ENCODE measurements around the gene FAM168A. TPM values are rescaled to one million over a fixed set of nuclear protein-coding genes. Genes with fewer than 3 reads are reported as not detected.

The FAM168A gene
- total RNA-seq, 1 experiment from 2014 or later, result 21.1 TPM

DNA sequence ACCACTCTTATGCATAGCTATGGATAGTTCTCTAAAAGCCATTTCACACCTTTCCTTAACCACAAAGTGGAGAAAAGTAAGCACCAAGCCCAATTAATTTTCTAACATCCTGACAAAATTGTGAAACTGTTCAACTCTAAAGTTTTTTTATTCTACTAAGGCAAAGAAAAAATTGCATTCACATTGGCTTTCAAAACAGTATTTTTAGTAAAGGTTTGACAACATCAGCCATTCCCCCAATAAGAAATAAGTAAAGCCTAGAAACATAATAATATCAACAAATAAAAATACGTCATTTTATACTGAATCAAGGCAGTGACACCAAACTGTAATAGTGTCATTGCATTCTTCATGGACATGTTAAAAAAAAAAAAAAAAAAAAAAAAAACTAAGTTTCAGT is 11.1 kb downstream of the FAM168A start:
- TF ChIP-seq, protein P1, sequence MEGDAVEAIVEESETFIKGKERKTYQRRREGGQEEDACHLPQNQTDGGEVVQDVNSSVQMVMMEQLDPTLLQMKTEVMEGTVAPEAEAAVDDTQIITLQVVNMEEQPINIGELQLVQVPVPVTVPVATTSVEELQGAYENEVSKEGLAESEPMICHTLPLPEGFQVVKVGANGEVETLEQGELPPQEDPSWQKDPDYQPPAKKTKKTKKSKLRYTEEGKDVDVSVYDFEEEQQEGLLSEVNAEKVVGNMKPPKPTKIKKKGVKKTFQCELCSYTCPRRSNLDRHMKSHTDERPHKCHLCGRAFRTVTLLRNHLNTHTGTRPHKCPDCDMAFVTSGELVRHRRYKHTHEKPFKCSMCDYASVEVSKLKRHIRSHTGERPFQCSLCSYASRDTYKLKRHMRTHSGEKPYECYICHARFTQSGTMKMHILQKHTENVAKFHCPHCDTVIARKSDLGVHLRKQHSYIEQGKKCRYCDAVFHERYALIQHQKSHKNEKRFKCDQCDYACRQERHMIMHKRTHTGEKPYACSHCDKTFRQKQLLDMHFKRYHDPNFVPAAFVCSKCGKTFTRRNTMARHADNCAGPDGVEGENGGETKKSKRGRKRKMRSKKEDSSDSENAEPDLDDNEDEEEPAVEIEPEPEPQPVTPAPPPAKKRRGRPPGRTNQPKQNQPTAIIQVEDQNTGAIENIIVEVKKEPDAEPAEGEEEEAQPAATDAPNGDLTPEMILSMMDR (conservative IDR thresholded peaks at IDR 0.05), result no peak
- Histone ChIP-seq H3K14ac (ENCODE audit: insufficient read depth, low read length) (no peak overlapping the region), H2BK5ac (ENCODE audit: insufficient read length, low read length) (no peak overlapping the region), H2AFZ (ENCODE audit: low read length) (no peak overlapping the region), H3K79me1 (ENCODE audit: insufficient read depth, low read depth, low read length, poor library complexity, severe bottlenecking) (peaks cover 9% of the 10 kb centered on the region), H2BK120ac (ENCODE audit: low read depth, low read length, poor library complexity, severe bottlenecking) (no peak overlapping the region), H3K23ac (ENCODE audit: insufficient read length, low read depth, low read length) (no peak overlapping the region), H3K56ac (ENCODE audit: insufficient read length, low read depth, low read length) (no peak overlapping the region), H3K4me1 (ENCODE audit: insufficient read depth, low read length) (no peaks in the 10 kb centered on the region), H3K9ac (ENCODE audit: extremely low read depth, insufficient read length, low read length) (no peak overlapping the region), H2AK5ac (ENCODE audit: insufficient read length, low read length) (no peak overlapping the region), H3K79me2 (ENCODE audit: insufficient read depth, low read length) (no peaks in the 10 kb centered on the region; the same call in 1 of the 2 replicates), H4K5ac (ENCODE audit: insufficient read length, low read depth, low read length) (no peak overlapping the region), H2BK12ac (ENCODE audit: insufficient read length, low read depth, low read length) (no peak overlapping the region), H3K4ac (ENCODE audit: low read depth, low read length) (no peak overlapping the region), H4K91ac (ENCODE audit: insufficient read length, low read depth, low read length) (no peak overlapping the region), H2BK15ac (ENCODE audit: low read depth, low read length) (no peak overlapping the region), H3K4me2 (ENCODE audit: insufficient read depth, insufficient read length, low read length) (no peak overlapping the region), H2BK20ac (ENCODE audit: low read depth, low read length, poor library complexity, severe bottlenecking) (no peak overlapping the region), H3K27me3 (ENCODE audit: insufficient read depth, low read length) (no peaks in the 10 kb centered on the region), H3K23me2 (ENCODE audit: insufficient read length, low read depth, low read length, poor library complexity, severe bottlenecking) (no peaks in the 10 kb centered on the region), H3K18ac (ENCODE audit: insufficient read length, low read depth, low read length) (no peak overlapping the region), H3T11ph (ENCODE audit: low read length) (no peak overlapping the region), H4K20me1 (ENCODE audit: control insufficient read depth, insufficient read depth, insufficient read length) (no peaks in the 10 kb centered on the region), H3K27ac (ENCODE audit: insufficient read length, low read depth, low read length) (no peak overlapping the region), H3K9me3 (ENCODE audit: control insufficient read depth, low read depth, low read length) (no peaks in the 10 kb centered on the region), H4K8ac (replicated peaks; ENCODE audit: insufficient read length, low read depth, low read length) (no peak overlapping the region)
- Mint-ChIP-seq H3K36me3 (ENCODE audit: insufficient read depth in 1 of 3, low read depth in 3 of 3) (peaks cover 3 to 7% (median 4%) of the 10 kb centered on the region in 3 experiments; a peak in 5 of 7 replicates), H3K4me1 (peaks cover 12 to 14% of the 10 kb centered on the region in 2 experiments), H3K9me3 (no peaks in the 10 kb centered on the region), H3K4me3 (no peak overlapping the region), H3K27ac (no peak overlapping the region), H3K27me3 (ENCODE audit: low read depth) (no peaks in the 10 kb centered on the region)
- WGBS (ENCODE audit: extremely low coverage, insufficient read length, low lambda C conversion rate), result no CpG with 5 or more reads among the region's 1 CpG
- no peak for DNase-seq
